GM19463 (cell line): ENCODE results near the gene CNTFR.

Source experiments
- ATAC-seq: cut with Tn5 transposase; IDR thresholded peaks from one replicate; pipeline ENCODE4 v1.9.1; 2021; ENCODE audit warnings: mild to moderate bottlenecking, moderate library complexity; ENCODE audit not compliant: unreplicated experiment

Gene CNTFR

DNA sequence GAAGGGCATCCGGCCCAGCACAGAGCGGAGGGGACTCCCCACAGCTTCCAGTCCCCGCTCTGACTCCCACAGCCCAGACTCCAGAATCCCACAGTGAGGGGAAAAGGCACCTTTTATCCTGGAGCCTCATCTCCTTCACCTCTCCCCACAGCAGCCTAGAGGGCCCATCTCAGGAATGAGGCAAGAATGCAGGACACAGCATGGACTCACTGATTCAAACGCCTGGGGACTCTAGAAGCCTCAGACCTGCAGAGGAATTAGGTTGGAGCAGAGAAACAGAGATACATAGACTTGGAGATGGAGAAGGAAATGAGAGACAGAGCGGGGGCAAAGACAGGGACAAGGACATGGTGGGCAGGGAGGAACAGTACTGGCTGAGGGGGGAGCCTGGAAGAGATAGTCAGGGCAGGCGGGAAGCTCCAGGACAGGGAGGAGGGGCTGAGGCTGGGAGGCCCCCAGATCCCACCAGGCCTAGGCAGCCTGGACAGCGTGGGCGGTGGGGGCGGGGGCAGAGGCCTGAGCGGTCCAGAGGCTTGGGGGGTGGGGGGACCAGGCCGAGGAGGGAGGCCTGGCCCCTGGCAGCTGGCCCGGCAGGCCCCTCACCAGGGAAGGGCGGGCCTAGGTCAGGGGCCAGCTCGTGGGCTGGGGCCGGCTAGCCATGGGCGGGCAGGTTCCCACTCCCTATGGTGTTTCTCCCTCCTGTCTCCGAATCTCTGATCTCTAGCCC is 15.8 kb downstream of the CNTFR start:
- ATAC-seq, result no peak

DNA sequence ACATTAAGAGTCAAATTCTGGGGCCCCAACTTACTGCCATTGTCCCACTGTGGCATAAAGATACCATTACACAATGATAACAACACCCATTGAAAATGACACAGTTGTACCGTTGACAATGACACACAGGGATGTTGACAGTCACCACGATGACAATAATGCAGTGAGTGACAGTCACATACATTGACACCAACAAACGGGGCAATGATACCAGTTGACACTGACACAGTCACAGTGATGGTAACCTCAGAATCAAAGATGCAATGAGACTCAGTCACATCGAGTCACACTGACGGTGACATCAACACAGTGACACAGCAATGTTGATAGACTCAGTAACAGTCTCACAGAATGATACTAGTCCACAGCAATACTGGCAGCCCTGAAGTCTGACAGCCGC is 16.9 kb downstream of the CNTFR start:
- ATAC-seq, result no peak

DNA sequence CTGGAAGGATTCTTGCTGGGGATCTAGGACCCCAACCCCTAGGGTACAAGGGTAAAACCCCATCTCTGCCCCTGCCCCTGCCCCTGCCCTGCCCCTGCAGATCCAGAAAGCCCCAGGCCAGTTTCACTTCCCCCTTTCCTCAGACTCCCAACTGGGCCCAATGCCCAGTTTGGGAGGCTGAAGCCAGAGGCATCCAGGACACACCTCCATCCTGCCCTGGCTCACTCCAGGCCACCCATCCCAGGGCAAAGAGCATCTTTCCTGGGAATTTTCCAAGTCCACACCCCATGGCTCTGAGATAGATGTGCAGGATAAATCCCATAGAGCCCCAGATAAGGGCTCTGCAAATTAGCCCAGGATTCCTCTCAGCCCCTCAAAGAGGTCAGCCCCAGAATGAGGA is 17.4 kb downstream of the CNTFR start:
- no peak for ATAC-seq

DNA sequence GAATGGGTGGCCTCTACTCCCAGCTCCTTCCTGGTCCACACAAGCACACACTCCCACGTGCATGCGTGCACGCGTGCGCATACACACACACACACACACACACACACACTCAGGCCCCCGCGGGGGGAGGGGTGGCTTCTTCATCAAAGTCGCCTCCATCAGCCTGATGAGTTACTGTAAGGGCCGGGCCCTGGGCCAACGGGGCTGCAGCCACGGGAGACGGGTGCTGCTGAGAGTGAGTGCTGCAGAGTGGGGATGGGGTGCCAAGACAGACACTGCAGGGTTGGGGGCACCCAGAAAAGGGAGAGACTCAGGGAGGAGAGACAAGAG is 18.1 kb downstream of the CNTFR start:
- ATAC-seq, result no peak

DNA sequence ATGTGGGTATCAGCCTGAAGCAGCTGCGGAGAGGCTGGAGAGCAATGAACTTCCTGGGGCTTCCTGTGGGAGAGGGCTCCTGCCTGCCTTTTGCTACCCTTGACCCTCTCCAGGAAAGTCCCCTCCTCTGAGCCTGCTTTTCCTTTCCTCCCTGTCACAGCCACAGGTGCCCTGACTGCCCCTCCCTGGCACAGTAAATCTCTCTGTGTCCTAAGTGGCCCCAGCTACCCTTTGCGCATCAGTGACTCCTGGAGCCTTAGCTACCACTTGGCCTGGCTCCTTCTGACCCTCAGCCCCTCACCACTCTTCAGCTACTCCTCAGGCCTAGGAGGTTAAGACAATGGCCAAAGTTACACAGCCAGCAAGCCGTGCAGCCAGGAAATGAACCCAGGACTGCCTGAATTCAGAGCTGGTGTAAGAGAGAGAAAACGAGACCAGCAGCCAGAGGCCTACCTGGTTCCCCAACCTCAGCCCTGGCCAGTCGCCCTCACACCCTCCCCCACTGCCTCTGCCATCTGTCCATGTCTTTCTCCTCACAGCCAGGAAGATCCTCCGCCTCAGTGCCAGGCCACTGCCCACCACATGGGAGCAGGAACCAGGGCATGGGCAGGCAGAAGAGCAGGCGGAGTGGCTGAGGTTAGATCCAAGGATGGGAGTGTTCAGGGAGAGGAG is 18.6 kb downstream of the CNTFR start:
- ATAC-seq, result no peak

DNA sequence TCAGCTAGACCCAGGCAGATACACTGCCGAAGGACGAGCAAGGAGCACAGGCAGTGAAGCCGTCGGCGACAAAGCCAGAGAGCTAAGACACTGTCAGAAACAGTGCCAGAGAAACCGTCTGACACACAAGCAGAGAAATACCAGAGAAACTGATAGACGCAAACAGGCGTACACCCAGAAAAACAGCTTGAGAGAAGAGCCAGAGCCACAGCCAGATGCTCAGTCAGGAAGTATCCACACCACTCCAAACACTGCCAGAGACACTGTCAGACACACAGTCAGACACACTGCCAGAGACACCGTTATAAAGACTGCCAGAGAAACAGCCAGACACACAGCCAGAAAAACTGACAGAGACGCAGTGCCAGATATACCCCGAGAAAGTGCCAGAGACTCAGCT is 19.1 kb downstream of the CNTFR start:
- ATAC-seq, result no peak

DNA sequence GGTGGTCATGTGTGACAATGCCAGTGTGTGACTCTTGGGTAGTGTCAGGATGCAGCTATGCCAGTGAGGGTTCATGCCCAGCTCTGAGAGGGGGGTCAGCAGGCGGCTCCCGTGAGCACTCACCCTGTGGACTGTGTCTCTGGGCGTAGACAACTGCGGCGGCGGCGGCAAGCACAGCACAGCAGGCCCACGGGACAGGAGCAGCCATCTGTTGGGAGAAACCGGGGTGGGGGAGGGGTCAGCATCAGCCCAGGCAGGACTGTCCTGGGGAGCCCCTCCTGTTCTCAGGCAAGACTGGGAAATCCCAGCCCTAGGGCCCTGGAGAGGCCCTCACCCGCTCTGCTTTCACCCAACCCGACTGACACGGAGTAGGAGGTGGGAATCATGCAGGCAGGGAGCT is 20.8 kb downstream of the CNTFR start:
- ATAC-seq, result no peak

DNA sequence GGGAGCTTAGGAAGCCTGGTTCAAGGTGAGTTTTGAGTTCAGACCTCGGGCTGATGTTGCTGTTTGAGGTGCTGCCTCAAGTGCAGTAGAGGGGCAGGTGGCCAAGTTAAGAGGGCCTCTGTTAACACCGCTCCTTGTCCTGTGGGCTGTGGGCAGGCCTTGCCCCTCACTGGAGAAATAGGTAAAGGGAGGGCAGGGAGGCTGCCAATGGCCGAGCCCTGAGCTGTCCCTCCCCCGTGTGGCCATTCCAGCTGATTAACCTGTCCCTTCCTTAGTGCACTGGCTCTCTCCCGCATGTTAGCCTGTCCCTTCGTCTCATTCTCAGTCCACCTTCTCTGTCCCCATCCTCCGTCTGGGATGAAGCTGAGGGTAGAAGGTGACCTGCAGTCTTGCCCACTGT is 21.4 kb downstream of the CNTFR start:
- ATAC-seq, result no peak

DNA sequence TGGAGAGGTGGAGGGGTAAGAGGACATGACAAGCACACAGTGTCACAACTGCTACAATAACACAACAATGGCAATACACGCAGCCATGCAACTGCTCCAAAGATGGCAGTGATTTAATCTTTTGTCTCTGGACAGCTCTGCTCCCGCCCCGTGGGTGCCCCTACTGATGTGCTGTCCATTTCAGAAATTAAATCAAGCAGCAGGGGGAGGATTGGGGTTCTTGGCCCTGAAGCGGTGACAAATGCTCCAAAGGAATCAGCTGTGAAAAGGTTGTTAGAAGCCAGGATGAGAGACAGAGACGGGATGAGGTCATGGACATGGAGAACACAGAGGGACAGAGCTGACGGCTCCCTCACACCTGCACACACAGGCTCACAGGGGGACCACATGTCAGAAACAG is 22.6 kb downstream of the CNTFR start:
- ATAC-seq, result no peak

DNA sequence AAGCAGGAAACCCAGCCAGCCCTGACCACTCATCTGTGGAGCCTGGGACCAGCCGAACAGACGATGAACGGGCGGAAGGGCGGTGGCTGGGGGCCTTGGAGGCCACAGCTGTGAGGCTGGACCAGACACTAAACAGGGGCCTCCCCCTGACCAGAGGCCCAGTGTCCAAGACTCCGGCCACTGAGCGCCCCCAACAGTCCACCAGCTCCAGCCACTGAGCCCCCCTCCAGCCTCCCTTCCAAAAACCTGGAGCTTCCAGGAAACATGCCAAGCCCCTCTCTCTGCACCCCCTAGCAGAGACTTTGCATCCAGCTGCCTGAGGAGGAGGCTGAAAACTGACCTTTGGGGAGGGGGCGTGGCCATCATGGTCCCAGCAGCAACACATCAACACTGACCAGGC is 23.2 kb downstream of the CNTFR start:
- no peak for ATAC-seq

DNA sequence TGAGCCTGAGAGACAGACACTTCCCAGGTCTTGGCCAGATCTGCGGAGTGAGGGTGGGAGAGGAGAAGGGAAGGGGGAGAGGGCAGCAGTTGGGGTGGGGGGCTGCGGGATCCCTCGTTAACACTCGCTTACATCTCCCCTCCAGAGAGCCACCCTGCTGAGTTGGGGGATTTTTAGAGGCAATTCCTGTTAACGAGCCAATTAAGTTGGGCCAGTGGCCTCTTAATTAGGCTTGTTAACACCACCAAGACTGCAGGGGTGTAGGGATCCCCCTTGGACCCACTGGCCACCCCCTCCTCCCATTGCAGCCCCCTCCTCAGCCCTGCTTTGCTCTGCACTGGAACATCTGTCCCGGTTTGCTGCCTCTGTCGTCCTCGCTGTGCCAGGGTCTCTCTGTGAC is 23.7 kb downstream of the CNTFR start:
- ATAC-seq, result no peak

DNA sequence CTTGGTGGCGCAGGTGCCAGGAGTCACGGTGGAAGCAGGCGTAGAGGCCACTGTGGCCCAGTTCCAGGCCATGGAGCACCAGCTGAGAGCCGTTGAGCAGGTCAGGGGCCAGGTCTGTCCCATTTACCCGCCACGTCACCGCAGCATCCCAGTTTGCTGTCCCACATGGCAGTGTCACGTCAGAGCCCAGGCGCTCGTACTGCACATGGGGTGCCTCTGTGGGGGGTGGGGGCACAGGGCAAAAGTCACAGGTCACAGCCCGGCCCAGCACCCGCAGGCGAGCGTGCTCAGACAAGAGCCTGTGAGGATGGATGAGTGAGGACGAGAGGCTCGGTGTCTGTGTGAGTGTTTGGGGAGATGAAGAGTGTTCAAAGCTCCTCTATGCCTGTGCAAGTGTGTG is 24.9 kb downstream of the CNTFR start:
- ATAC-seq, result no peak

DNA sequence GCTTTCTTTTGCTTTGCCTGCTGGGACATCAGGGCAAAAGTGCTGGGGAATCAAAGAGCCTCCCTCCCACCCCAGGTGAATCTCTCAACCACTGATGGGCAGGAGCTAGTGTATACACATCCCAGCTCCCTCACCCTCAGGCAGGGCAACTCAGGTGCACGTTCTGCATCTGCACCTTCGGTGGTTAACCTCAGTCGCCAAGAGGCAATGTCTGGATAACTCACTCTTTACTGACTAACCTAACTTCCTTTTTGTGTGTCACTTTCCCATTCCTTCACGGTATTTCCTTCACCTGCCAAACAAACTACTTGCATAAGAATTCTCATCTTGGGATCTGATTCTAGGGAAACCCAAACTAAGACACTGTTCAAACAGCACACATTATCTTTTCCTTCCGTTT is 26.3 kb downstream of the CNTFR start:
- no peak for ATAC-seq

DNA sequence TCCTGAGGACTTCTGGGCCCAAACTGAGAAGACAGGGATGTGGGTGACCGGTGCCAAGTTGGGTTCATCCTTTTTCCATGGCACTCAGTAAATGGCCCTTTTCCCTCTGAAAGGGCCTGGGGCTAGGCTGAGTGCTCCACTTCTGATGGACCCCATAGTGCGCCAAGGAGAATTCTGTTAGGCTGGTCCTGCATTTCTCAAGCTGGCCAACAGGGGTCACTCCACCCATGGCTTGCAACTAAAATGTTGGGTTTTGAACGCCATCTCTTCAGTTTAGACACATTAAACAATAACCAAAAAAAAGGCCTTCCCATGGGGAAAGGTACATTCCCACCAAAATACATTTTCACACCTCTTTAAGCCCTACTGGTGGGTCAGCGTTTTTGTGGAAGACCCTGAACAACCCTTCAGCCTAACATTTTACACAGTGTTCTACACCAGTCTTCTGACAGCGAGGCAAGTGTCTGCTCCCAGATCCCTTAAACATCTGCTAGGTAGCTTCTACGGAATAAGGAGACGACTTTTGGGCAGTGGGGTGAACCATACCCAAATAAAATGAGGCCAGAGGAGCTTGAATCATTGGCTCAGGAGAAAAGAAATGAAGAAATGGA is 27.3 kb downstream of the CNTFR start:
- ATAC-seq, result no peak

DNA sequence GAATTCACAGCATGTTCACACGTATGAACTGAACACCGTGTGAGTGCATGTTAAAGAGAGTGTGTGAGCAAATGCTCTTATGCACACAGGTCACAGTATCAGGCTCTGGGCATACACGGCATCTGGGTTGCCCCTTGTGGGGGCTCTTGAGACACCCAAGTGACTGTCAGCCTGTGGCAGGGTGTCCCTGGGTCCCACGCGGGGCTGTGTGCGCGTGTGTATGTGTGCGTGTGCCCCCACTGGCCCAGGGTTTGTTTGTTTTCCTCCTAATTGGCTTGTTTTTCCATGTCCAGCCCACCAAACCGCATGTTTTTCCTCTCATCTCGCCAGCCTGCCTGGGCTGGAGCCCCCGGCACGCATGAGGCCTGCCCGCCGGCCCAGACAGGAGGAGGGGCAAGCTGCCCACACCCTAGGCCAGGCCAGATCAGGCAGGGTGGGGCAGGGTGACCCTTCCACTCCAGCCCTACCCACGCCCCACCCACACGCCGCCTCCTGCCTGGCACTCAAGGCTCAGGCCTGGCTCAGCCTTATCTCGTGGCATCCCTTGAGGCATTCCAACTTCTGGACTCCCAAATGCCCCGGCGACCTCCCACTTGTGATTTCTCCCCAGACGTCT is 28.8 kb downstream of the CNTFR start:
- no peak for ATAC-seq

DNA sequence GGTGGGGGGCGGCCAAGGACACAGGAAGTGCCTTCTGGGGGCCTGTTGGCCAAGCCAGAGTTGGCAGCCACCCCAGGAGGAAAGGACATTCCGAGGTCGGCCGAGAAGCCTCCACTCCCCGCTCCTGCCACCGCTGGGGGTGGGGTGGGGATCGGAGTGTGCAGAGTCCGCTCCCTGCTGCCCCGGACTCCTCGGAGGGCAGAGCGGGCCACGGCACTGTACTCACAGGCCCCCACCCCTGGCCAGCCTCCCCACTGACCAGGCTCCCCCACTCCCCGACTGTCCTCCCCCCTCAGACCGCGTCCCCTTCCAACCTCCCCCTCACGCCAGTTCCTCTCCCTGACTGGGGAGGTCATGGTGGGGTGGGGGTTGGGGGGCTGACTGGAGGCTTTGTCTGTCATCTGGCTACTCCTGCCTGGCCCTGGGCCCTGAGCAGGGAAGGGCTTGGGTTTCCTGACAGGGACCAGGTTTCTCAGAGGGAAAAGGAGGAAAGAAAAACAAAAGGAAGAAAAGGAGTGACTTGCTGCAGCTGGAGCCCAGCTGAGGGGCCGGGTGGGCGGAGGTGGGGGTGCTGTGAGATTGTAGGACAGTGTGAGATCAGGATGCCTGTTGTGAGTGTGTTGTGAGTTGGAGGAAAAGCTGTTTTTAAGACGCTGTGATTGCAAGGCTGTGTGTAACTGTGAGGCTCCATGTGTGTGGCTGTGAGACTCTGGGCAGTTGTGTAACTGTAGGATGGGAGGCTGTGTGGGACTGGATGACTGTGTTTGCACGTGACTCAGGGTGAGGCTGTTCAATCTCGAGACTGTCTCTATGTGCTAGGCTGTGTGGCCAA is 29.7 kb downstream of the CNTFR start:
- ATAC-seq, result no peak

DNA sequence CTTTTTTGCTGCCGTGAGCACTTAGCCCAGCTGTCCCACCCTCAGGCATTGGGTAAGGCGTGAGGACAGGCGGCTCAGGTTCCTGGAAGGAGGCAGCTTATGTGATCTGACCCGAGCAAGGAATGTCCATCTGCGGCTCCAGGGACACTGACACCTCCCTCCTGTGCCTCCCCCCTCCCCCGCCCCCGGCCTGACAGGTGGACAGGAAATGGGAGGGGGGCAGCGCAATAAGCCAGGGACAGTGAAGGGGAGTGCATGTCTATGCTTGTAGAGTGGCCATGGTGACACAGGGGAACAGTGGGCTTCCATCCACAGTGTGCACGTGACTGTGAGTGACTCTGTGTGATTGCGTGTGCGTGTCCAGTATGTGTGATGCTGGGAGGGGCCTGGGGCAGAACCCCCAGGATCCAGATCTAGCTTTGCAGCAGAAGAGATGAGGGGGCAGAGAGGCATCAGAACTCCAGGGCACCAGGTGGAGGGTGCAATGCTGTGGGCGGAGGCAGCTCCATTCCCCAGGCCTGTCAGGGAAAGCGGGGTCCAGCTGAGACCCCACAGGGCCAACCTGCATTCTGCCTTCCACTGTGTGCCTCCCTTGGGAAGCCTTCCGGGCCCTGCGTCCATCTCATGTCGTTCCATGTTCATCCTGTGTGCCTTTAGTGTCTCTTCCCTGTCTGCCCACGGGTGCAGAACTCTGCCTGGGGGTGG is 30.5 kb downstream of the CNTFR start:
- ATAC-seq, result no peak

DNA sequence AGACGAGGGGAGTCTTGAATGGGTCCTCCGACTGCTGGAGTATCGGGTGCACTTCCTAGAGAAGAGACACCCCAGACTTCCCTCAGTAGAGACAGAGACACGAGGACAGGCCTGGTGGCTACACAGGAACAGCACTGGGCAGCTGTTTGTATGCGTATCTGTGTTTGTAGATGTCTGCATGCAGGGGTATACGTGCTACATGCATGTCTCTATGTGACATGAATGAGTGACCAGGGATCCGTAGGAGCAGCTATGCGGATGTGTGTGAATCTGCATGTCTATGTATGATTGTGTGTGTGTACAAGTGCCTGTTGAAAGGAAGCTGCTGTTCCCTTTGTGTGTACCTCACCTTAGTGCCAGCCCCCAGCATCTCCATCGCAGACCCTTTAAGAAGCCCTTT is 31.2 kb downstream of the CNTFR start:
- ATAC-seq, result no peak

DNA sequence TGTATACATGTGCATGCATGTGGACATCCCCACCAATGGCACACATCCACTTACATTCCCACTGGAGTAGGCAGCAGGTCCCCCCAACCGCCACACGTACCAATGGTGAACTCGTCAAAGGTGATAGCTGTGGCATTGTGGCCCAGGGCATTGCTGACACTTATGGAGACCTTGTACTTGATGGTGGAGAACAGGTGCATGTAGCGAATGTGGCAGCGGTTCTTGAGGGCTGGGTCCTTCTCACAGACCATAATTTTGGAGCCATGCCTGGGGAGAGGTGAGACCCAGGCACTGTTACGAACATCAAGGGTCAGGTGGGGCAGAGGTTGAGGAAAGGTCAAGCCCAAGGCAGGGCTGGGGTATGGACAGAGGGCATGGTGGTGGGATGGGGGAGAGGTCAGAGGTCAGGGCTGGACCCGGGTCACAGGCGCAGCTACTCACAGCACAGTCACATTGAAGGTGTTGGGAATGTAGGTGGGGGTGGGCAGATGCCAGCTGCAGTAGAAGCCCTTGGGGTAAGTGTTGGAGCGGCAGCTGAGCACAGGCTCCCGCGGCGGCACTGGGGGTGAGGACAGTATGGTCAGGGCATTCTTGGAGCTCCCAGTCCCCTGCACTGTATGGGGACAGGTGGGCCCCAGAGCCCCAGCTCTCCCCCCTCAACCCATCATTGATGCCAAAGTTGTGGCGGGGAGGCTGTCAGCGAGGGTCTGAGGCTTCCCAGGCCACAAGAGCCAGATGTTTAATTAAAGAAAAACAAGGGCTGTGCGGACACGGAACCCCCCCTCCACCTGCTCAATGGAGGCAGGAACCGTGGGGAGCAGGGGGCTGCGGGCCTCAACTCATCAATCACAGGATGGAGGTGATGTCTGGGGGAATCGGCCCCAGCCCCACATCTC is 31.9 kb downstream of the CNTFR start:
- ATAC-seq, result no peak

DNA sequence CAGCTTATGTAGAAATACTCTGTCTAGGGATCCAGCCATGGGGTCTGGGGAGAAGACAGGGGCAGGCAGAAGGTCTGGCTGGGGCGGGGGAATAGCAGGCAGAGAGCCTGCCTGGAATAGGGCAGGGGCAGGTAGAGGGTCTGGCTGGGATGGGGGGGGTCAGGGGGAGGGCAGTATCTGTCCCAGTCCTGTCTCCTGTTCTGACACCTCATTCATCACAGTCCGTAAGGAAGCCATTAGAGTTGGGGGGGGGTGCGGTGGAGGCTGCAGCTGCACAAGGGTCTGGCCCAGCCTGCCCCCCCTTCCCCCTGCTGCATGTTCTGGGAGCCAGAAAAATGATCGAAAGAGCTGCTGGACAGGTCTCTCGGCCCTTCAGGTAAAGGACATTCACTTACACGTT is 32.6 kb downstream of the CNTFR start:
- ATAC-seq, result no peak
